CD14-positive monocyte (primary cell): ENCODE measurements around the gene KLK7. TPM values are rescaled to one million over a fixed set of nuclear protein-coding genes. Genes with fewer than 3 reads are reported as not detected.

ENCODE experiments used
- DNase-seq, 3 donors: peaks; one replicate each; pipeline ENCODE4 v3.0.0-alpha.2; 2011 to 2022
- H2AFZ ChIP-seq: 2 replicates; pipeline ENCODE4 v1.6.0; 2012; ENCODE audit warnings: mild to moderate bottlenecking, low read depth, low read length, inconsistent platforms; ENCODE audit not compliant: insufficient read depth, poor library complexity, severe bottlenecking
- H3K27ac ChIP-seq, 2 donors: 1 replicate in 1 of 2; 2 replicates in 1 of 2; pipeline ENCODE4 v1.5.1; 2012 to 2013; ENCODE audit warnings: low read length in 2 of 2, control low read depth in 1 of 2, inconsistent platforms in 1 of 2, low read depth in 1 of 2, mild to moderate bottlenecking in 1 of 2
- H3K27me3 ChIP-seq, 2 donors: one replicate each; pipeline versions ENCODE4 v1.6.0 to v1.6.1; 2011 to 2013; ENCODE audit warnings: low read length in 2 of 2; ENCODE audit not compliant: control insufficient read depth in 2 of 2, insufficient read depth in 2 of 2
- H3K36me3 ChIP-seq, 2 donors: replicated peaks in 1 of 2; 1 replicate in 1 of 2; 2 replicates in 1 of 2; pipeline versions ENCODE4 v1.5.1 to v1.6.1; 2012 to 2013; ENCODE audit warnings: low read length in 2 of 2, control low read depth in 1 of 2, inconsistent platforms in 1 of 2, mild to moderate bottlenecking in 1 of 2; ENCODE audit not compliant: insufficient read depth in 2 of 2, control insufficient read depth in 1 of 2
- H3K4me1 ChIP-seq, 2 donors: 1 replicate in 1 of 2; 2 replicates in 1 of 2; pipeline versions ENCODE4 v1.5.1 to v1.6.1; 2012 to 2013; ENCODE audit warnings: low read length in 2 of 2, control low read depth in 1 of 2, inconsistent platforms in 1 of 2, mild to moderate bottlenecking in 1 of 2, moderate library complexity in 1 of 2; ENCODE audit not compliant: insufficient read depth in 2 of 2, control insufficient read depth in 1 of 2
- H3K4me2 ChIP-seq: replicated peaks from 2 replicates; pipeline ENCODE3; 2012; ENCODE audit warnings: low read length, moderate library complexity, mild to moderate bottlenecking; ENCODE audit not compliant: poor library complexity, severe bottlenecking; ENCODE audit errors: extremely low read depth
- H3K4me3 ChIP-seq, 3 experiments: fragments of 200-600 bp in 1 of 3; sonication (generic) in 1 of 3; replicated peaks in 1 of 3; 1 replicate in 2 of 3; 2 replicates in 1 of 3; pipeline ENCODE4 v1.5.1; 2011 to 2013; ENCODE audit warnings: low read length in 3 of 3, mild to moderate bottlenecking in 3 of 3, control low read depth in 2 of 3, low read depth in 2 of 3, inconsistent platforms in 1 of 3, moderate library complexity in 1 of 3
- H3K79me2 ChIP-seq: 2 replicates; pipeline ENCODE4 v1.6.0; 2012; ENCODE audit warnings: mild to moderate bottlenecking, control low read depth, inconsistent platforms, low read length, moderate library complexity; ENCODE audit not compliant: insufficient read depth
- H3K9ac ChIP-seq: 2 replicates; pipeline ENCODE4 v1.6.0; 2017; ENCODE audit warnings: low read length, mild to moderate bottlenecking; ENCODE audit not compliant: insufficient read depth, poor library complexity, severe bottlenecking
- H3K9me3 ChIP-seq, 2 donors: replicated peaks in 1 of 2; 1 replicate in 1 of 2; 2 replicates in 1 of 2; pipeline versions ENCODE4 v1.5.1 to v1.6.1; 2012 to 2013; ENCODE audit warnings: low read length in 2 of 2, control low read depth in 1 of 2; ENCODE audit not compliant: control insufficient read depth in 1 of 2, insufficient read depth in 1 of 2
- H4K20me1 ChIP-seq: 2 replicates; pipeline ENCODE4 v1.6.0; 2012; ENCODE audit warnings: mild to moderate bottlenecking, low read length, control low read depth, moderate library complexity; ENCODE audit not compliant: insufficient read depth
- H3K27ac Mint-ChIP-seq, 7 donors: one replicate each; pipeline ENCODE4 v1.8.0; 2020; ENCODE audit warnings: mild to moderate bottlenecking in 7 of 7, mixed read lengths in 7 of 7, moderate library complexity in 6 of 7, inconsistent platforms in 2 of 7
- H3K27me3 Mint-ChIP-seq, 3 donors: one replicate each; pipeline ENCODE4 v1.8.0; 2021 to 2022; ENCODE audit warnings: low read depth in 3 of 3, mild to moderate bottlenecking in 3 of 3, mixed read lengths in 3 of 3, moderate library complexity in 3 of 3, inconsistent platforms in 1 of 3
- H3K36me3 Mint-ChIP-seq, 2 donors: one replicate each; pipeline ENCODE4 v1.8.0; 2020; ENCODE audit warnings: mixed read lengths in 2 of 2, inconsistent platforms in 1 of 2, mild to moderate bottlenecking in 1 of 2
- H3K4me1 Mint-ChIP-seq: one replicate; pipeline ENCODE4 v1.8.0; 2020; ENCODE audit warnings: mild to moderate bottlenecking, mixed read lengths
- H3K4me3 Mint-ChIP-seq, 2 donors: one replicate each; pipeline ENCODE4 v1.8.0; 2020; ENCODE audit warnings: mild to moderate bottlenecking in 2 of 2, mixed read lengths in 2 of 2, moderate library complexity in 1 of 2
- H3K9me3 Mint-ChIP-seq, 7 donors: one replicate each; pipeline ENCODE4 v1.8.0; 2020 to 2022; ENCODE audit warnings: mixed read lengths in 7 of 7, mild to moderate bottlenecking in 6 of 7, moderate library complexity in 6 of 7, inconsistent platforms in 2 of 7
- CTCF ChIP-seq: fragments of 200-600 bp; IDR thresholded peaks from one replicate; pipeline ENCODE4 v1.8.0; 2022; ENCODE audit warnings: antibody characterized with exemption, mild to moderate bottlenecking
- WGBS: methylation state at CpG from one replicate; pipeline ENCODE4 v1.1.5; 2013; ENCODE audit warnings: missing lambda C conversion rate; ENCODE audit not compliant: insufficient coverage; 5-methylcytosine and 5-hydroxymethylcytosine counted together
- intact Hi-C, 2 donors: fragments of 100-400 bp; cut with micrococcal nuclease; formaldehyde crosslinking; loops; one replicate each; pipeline versions ENCODE4 v1.15.0 to v1.15.1; 2023
- polyA plus RNA-seq, 3 donors: library from polyadenylated mRNA; depleted of rRNA in 1 of 3; unstranded in 2 of 3; stranded (reverse) in 1 of 3; fragments of 300-500 nt in 2 of 3; fragments of >200 nt in 1 of 3; fragmentation: Illumina TruSeq in 2 of 3; gene quantifications; 1 replicate in 2 of 3; 2 replicates in 1 of 3; pipeline ENCODE4 v1.2.3, GENCODE V29; 2012 to 2021

KLK7 gene
- polyA plus RNA-seq, 3 donors: not detected

GRCh38 chr19:51024924-51025323 lies 41.2 kb upstream of the KLK7 start:
- Histone ChIP-seq H3K27me3 (peaks cover 0 to 11% of the 10 kb centered on the region in 2 donors), H3K4me1 (peaks cover 3 to 5% of the 10 kb centered on the region in 2 donors), H3K9me3 (peaks cover 0 to under 1% of the 10 kb centered on the region in 2 donors), H4K20me1 (no peaks in the 10 kb centered on the region), H3K9ac (no peak overlapping the region), H3K36me3 (no peaks in the 10 kb centered on the region), H3K4me2 (no peak overlapping the region), H2AFZ (no peak overlapping the region), H3K4me3 (no peak overlapping the region), H3K27ac (no peak overlapping the region), H3K79me2 (no peaks in the 10 kb centered on the region)
- DNase-seq: no peak
- no peaks in the 10 kb centered on the region for H3K36me3 Mint-ChIP-seq
- H3K9me3 Mint-ChIP-seq: peaks cover 0 to 5% (median 0%) of the 10 kb centered on the region in 7 donors
- WGBS: 62% methylated on average over 2 of the region's 5 CpGs
- peaks cover 7% of the 10 kb centered on the region for H3K4me1 Mint-ChIP-seq
- no peak overlapping the region for H3K4me3 Mint-ChIP-seq
- peaks cover 25 to 55% (median 31%) of the 10 kb centered on the region in 3 donors for H3K27me3 Mint-ChIP-seq
- H3K27ac Mint-ChIP-seq: no peak overlapping the region
- TF ChIP-seq CTCF: no peak
- intact Hi-C loops: loop anchor here in 1 of 2 donors (5.0 kb wide), 1 partner anchor 142 kb away; no protein-coding TSS in a partner anchor

- Mint-ChIP-seq H3K27ac (no peak overlapping the region), H3K4me1 (peaks cover 15% of the 10 kb centered on the region), H3K36me3 (no peaks in the 10 kb centered on the region), H3K9me3 (peaks cover 0 to 6% (median 3%) of the 10 kb centered on the region in 7 donors), H3K27me3 (peaks cover 34 to 64% (median 39%) of the 10 kb centered on the region in 3 donors), H3K4me3 (no peak overlapping the region)
- Histone ChIP-seq H3K4me2 (no peak overlapping the region), H3K9ac (no peak overlapping the region), H3K36me3 (no peaks in the 10 kb centered on the region), H3K79me2 (no peaks in the 10 kb centered on the region), H3K27me3 (peaks cover 5 to 21% of the 10 kb centered on the region in 2 donors), H3K4me3 (no peak overlapping the region), H3K4me1 (peaks cover 13% of the 10 kb centered on the region in 2 donors), H4K20me1 (no peaks in the 10 kb centered on the region), H3K9me3 (peaks cover 0 to 10% of the 10 kb centered on the region in 2 donors), H3K27ac (no peak overlapping the region), H2AFZ (no peak overlapping the region)
- no peak for TF ChIP-seq CTCF
- intact Hi-C loops: loop anchor here in 1 of 2 donors (5.0 kb wide), 1 partner anchor 143 kb away; no protein-coding TSS in a partner anchor
- no peak for DNase-seq
- 75% methylated on average over 8 of the region's 11 CpGs for WGBS
These were observed 40.2 kb upstream of the KLK7 start for GRCh38 chr19:51023946-51024345.
